Keratinocyte (primary cell): ENCODE data around the gene ZRANB1.

Source experiments
- CTCF ChIP-seq, 3 experiments: IDR thresholded peaks in 1 of 3; conservative IDR thresholded peaks in 1 of 3; optimal IDR thresholded peaks in 1 of 3; 2 replicates in 2 of 3; 3 replicates in 1 of 3; pipeline versions ENCODE3 to v1.5.1; 2011; ENCODE audit warnings: low read length in 3 of 3, mild to moderate bottlenecking in 3 of 3, moderate library complexity in 2 of 3, control low read depth in 1 of 3, inconsistent platforms in 1 of 3; ENCODE audit not compliant: insufficient read depth in 2 of 3; ENCODE audit errors: extremely low read depth in 1 of 3
- EZH2 ChIP-seq: IDR thresholded peaks from one replicate; pipeline ENCODE4 v1.6.1; 2012; ENCODE audit warnings: inconsistent platforms, mild to moderate bottlenecking, low read length, moderate library complexity

GRCh38 chr10:124993345-124993708, 51.4 kb downstream of the ZRANB1 start:
- TF ChIP-seq CTCF (optimal IDR thresholded peaks at IDR 0.05 in 1 of 3, IDR thresholded peaks at IDR 0.05 in 1 of 3, conservative IDR thresholded peaks at IDR 0.05 in 1 of 3; ENCODE audit: extremely low read depth in 1 of 3, insufficient read depth in 2 of 3, low read length in 3 of 3), result no peak
- no peak for TF ChIP-seq EZH2
